ENCODE data around the gene ATP13A5.

Gene ATP13A5, protein sequence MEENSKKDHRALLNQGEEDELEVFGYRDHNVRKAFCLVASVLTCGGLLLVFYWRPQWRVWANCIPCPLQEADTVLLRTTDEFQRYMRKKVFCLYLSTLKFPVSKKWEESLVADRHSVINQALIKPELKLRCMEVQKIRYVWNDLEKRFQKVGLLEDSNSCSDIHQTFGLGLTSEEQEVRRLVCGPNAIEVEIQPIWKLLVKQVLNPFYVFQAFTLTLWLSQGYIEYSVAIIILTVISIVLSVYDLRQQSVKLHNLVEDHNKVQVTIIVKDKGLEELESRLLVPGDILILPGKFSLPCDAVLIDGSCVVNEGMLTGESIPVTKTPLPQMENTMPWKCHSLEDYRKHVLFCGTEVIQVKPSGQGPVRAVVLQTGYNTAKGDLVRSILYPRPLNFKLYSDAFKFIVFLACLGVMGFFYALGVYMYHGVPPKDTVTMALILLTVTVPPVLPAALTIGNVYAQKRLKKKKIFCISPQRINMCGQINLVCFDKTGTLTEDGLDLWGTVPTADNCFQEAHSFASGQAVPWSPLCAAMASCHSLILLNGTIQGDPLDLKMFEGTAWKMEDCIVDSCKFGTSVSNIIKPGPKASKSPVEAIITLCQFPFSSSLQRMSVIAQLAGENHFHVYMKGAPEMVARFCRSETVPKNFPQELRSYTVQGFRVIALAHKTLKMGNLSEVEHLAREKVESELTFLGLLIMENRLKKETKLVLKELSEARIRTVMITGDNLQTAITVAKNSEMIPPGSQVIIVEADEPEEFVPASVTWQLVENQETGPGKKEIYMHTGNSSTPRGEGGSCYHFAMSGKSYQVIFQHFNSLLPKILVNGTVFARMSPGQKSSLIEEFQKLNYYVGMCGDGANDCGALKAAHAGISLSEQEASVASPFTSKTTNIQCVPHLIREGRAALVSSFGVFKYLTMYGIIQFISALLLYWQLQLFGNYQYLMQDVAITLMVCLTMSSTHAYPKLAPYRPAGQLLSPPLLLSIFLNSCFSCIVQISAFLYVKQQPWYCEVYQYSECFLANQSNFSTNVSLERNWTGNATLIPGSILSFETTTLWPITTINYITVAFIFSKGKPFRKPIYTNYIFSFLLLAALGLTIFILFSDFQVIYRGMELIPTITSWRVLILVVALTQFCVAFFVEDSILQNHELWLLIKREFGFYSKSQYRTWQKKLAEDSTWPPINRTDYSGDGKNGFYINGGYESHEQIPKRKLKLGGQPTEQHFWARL

DNA sequence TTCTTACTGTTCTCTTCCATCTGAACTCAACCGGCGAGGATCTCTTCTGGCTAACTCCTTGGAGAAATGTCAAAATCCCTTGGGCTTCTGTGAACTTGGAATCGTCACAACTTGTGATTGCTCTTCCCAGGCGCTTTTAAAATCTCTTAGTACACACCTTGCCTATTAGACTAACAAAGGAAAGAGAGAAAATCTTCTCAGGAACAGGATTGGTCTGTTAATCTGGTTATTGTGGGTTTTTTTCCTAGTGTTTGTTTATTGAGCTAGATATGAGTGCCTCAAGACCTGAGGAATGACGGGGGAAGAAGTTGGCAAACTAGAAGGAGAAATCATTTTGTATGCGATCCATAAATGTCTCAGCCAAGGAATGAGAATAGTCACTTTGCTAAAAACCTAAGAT is at the start of gene ATP13A5:
Gene ATP13A5 (minus strand): TSS at position 48 of the 400 bp plus-strand sequence. CDS start 28 bp downstream, at position 20.
- no peak for DNase-seq (ENCODE audit: low read depth, low spot score)

DNA sequence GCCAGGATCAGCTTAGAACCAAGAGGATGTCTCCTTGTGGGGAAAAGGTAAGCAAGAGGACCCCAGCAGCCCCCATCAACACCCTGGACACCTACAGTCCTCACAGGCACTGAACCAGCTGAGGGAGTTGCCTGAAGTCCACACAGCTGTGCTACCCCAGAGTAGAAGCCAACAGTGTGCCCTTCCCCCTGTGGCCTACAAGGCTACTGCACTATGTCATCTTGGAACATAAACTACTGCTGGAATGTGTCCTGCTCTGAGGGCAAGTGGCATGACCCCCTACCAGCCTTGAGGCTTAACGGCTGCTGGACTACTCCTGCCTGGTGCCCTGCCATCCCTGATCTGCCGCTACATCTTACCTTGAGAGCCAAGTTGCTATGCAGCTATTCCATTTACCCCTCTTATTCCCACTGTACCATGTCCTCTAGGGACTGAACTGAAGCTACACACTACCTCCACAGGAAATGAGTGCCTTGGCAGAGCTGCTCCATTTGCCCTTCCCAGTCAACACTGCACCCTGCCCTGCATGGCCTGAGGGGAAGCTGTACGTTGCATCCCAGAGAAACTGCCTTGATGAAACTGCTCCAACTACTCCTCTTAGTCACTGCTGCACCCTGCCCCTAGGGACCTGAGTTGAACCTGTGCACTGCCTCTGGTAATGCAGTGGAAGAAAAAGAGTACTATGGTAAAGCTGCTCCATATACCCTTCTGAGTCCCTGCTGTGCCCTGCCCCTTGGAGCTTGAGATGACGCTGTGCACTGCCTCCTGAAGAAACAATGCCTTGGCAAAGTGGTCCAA is 40.2 kb upstream of the ATP13A5 start:
- DNase-seq (ENCODE audit: low read depth, low spot score), result no peak

DNA sequence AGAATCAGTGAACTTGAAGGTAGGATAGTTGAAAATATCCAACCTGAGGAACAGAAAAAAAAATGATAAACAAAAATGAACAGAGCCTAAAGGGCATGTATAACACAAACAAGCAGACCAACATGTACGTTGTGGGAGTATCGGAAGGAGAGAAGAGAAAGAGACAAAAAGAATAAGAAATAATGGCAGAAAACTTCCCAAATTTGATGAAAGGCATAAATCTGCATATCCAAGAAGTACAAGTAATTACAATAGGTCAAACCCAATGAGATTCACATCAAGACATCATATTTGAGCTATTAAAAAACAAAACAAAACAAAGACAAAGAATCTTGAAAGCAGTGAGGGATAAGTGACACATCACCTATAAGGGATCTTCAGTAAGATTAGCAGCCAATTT is 38.1 kb upstream of the ATP13A5 start:
- DNase-seq (ENCODE audit: low read depth, low spot score), result no peak

DNA sequence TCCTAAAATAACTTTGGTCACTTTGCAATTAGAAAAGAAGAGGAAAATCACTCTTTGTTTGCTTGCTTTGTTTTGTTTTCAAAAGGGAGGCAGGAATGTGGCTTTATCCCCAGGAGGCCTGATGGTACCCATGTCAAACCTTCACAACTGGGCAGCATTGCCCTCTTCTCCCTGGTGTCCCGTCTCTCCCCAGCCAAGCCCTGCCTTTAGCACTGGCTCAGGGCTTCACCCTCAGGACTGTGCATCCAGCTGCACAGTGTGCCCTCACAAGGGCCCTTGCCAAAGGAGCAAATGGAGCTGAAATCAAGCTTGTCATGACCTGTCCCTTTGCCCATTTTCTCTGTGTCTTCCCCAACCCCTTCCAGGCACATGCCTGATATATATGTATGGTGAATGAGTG is 29.1 kb upstream of the ATP13A5 start:
- no peak for DNase-seq (ENCODE audit: low read depth, low spot score)

DNA sequence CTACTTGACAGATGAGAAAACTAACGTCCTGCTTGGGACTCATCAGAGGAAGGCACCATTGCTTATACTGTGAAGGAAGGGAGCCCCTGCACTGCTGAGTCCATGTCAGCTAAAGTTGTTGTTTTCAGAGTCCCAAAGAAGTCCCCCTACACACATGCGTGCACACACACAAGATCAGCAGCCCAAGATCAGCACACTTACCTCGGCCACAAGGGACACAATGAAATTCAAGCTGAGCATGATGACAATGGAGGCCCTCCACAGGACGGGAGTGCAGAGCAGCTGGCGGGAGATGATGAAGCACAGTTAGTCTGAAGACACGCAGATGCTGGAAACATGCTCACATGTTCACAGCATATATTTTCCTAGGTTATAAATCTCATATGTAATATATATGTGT is 28.6 kb upstream of the ATP13A5 start:
- DNase-seq (ENCODE audit: low read depth, low spot score), result no peak

DNA sequence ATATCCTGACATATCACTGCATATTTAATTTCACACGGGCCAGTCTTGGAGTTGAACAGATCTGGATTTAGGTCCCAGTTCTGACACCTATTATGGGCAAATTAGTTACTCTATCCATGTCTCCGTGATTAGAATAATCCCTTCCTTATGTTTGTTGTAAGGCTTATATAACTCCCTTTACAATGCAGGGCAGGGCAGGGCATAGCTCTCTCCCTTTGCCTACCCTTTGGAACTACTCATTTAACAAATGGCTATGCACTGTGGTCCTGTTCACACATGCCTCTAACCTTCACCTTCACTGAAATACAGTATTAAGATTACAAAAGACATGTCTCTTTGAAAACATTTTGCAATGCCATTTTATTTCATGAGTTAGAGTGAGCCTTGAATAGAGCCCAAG is 24.8 kb upstream of the ATP13A5 start:
- DNase-seq (ENCODE audit: low read depth, low spot score), result no peak

DNA sequence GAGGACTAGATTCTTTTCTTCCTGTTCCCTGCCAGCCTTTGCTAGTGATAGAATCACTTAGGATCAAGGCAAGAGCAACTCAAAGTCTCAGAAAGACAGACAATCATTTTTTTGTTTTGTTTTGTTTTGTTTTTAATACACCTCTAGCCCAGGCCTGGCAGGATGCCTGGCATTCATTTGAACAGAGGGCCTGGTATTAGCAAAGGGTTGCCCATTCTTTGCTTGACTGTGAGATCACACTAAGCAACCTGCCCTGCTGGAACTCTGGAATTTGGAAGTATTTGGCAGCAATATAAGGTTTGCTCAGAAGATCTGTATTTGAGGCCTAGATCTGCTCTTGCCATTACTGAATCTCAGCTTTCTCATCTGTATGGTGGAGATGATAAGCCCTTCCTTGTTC is 21.8 kb upstream of the ATP13A5 start:
- DNase-seq (ENCODE audit: low read depth, low spot score), result no peak

DNA sequence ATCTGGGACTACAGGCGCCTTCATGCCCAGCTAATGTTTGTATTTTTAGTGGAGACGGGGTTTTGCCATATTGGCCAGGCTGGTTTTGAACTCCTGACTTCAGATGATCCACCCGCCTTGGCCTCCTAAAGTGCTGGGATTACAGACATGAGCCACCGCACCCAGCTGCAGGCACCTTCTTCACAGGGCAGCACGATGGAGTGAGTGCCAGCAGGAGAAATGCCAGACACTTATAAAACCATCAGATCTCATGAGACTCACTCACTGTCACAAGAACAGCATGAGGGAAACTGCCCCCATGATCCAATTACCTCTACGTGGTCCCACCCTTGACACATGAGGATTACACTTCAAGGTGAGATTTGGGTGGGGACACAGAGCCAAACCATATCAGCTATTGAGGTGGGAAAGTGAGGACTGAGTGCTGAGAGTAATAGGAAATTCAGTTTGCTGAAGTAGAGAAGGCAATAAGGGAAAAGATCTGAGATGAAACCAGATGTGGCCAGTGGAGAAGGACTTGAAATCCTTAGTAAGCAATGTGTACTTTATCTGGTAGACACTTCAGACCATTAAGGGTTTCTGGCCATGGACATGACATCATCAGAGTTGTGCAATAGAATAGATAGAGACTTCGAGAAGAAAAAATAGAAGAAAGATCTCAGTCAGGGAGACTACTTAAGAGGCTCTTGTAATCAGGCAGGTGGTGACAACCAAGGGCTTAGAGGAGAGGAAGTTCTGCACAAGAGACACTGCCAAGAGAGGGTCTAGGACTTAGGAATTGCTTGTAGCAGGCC is 18.1 kb upstream of the ATP13A5 start:
- DNase-seq (ENCODE audit: low read depth, low spot score), result no peak

DNA sequence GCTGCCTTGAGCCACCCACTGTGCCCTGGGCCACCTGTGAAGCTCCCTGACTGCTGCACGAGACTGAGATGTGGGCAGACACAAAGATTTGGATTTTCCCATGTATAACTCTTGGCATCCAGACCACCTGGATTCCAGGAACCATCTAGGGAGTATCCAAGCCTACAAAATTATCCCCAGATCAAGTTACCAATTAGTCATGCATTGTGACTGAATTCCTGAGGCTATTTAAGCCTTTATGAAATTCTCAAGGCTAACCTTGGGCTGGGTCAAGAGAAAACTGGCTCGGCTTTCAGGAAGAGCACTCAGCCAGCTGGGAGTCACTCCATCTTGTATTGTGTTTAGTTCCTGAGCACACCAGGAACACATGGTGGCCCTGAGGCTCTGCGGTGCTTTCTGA is 13.3 kb upstream of the ATP13A5 start:
- no peak for DNase-seq (ENCODE audit: low read depth, low spot score)

DNA sequence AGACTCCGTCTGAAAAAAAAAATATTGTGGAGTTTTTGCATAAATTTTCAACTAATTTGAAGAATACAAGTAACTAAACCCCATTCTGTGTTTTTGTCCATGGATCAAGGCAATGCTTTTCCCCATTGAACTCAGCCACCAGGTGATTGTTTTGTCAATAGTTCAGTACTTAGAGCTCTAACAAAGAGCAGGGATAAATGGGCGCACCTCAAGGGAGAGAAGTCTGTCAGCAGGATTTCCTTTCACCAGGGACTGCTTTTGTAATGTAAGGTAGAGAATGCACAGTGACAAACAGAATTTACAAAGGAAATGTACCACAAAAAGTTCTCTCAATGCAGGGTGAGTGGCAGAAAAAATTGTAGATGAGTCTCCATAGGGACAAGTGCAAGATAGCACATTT is 10.8 kb upstream of the ATP13A5 start:
- no peak for DNase-seq (ENCODE audit: low read depth, low spot score)

DNA sequence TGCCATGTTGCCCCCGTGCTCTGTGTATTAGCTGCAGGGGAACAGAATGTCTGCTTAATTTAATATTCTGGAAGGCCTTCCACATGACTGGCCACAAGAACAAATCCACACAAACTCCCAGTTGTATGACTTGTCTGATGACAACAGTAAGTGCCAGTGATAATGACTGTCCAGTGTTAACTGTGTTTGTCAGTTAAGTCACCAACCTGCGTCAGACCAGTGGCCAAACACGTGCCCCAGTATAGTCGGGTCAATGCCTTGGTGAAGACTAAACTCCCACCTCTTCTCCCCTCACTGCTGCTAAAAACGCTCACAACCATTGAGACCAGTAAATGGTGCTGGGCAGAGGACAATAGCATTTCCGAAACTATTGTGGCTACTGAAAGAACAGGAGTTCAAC is 9.8 kb upstream of the ATP13A5 start:
- no peak for DNase-seq (ENCODE audit: low read depth, low spot score)

DNA sequence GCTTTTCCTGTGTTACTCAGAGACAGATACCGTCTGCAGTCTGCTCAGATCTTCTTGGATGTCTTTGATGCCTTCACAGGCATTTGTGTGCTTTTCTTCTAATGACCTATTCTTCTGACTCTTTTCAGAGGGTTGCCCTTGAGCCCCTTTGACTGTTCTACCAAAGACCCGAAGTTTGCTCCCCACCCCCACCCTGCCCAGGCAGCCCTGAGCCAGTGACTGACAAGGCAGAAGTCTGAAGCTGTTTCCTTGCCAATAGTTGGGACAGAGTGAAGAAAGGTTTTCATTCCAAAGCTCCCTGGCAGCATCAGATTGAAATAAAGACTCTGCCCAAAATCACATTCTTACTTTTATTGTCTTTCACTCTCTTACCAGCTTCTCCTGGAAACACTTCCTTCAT is 9.0 kb upstream of the ATP13A5 start:
- DNase-seq (ENCODE audit: low read depth, low spot score), result no peak

DNA sequence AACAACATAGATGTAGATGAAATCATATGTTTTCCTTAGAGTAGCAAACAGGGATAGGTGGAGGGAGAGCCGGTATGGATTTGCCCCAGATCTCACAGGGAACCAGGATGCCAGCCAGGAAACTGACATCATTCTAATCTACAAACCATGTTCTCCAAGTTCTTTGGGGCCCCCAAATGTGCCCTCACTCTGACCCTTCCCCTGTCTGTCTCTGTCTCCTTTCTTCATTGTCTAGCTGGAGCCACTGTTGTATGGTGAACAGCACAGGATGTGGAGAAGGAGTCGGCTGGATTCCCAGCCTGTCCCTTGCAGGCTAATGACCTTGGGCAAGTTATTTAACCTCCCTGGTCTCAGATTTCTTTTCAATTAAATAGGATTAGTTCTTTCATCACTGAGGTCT is 962 bp downstream of the ATP13A5 start:
- DNase-seq (ENCODE audit: low read depth, low spot score), result no peak

DNA sequence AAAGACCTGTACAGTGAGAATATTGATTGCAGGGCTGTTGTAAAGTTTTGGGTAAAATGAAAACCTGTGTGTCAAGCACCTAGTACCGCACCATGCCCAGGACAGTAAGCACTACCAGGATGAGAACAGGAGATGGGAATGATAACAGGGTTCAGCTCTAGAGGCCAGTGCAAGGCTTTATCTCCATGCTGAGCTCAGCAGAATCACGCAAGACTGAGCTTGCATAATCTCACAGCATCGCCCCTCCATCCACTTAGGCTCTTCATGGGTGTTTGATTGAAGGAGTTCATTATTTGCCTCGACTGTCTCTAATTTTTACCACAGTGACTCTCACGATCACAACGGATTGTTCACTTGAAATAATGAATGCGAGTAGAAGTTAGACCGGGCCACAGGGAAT is 2.9 kb downstream of the ATP13A5 start:
- DNase-seq (ENCODE audit: low read depth, low spot score), result no peak

DNA sequence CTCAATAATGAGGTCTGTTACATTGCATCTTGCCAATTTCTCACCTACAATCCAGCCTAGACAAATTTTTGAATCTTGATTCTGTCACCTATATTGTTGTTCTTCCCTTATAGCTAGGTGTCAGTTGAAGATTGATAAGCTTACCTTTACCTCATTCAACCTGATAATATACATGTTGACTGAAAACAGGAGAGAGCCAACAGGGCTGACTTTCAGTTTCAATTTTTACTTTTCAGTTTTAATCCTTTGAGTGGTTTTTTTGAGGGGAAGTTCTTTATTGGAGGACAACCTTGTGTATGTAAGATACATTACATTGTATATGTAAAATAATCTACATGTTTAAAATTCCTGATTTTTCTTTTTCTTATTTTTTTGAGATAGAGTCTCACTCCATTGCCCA is 5.8 kb downstream of the ATP13A5 start:
- DNase-seq (ENCODE audit: low read depth, low spot score), result no peak

DNA sequence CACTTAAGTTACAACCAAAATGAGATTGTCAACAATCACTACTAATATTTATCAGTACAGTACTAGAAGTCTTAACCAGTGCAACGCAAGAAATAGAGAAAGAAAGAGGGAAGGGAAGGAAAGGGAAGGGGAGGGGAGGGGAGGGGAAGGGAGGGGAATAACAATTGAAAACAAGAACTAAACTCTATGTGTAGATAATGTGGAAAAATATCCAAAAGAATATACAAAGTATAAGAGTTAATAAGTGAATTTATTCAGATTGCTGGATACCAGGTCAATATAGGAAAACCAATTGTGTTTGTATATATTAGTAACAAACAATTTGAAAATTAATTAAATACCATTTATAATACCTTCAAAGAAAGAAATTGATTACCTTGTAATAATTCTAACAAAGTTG is 10.7 kb downstream of the ATP13A5 start:
- no peak for DNase-seq (ENCODE audit: low read depth, low spot score)

DNA sequence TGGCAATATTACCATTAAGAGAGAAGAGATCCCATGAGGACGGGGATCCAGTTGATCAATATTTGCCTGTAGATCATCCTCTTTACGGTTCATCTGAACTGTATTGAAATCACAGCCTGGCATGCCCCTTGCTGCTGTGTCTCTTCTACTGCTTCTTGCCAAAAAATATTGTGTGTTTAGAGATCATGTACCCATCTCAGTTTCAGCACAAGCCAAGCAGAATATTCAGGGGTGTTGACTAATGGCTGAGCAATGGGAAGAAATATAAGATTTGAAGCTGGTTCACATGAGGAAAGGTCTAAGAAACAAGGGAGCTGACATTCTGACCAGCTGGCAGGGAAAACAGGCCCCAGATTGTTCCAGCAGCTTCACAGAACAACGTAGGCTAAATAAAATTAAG is 21.3 kb downstream of the ATP13A5 start:
- DNase-seq (ENCODE audit: low read depth, low spot score), result no peak

DNA sequence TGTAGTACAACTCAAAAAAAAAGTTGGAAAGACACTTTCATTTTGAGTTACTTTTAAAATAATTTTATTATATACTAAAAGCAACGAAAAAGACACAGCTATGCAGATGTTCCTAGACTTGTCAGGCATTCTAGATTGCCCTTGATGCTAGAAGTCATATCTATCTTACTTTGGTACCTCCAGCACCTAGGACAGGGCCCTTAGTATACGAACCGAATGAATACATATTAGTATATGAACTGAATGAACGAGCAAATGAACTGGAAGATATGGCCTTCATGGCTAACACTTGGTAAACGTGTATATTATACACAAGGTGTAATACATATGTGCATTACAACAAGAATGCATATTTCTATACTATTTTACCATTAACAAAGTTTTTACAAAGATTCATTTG is 24.1 kb downstream of the ATP13A5 start:
- DNase-seq (ENCODE audit: low read depth, low spot score), result no peak

DNA sequence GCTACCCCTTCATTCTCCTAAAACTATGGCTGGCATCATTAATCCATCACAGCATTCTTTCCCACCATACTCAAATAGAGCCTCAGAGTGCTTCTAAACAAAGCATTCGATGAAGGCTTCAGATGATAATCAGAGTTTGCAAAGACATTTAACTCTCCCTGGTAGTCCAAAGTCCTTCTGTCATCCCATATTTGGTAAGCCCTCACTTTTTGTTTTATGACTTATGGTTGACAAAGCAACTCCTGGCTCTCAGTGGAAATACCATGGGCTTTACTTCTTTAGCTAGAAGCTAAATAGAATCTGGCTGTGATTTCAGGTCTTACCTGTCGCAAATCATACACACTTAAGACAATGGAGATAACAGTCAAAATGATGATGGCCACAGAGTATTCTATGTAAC is 27.8 kb downstream of the ATP13A5 start:
- DNase-seq (ENCODE audit: low read depth, low spot score), result no peak

DNA sequence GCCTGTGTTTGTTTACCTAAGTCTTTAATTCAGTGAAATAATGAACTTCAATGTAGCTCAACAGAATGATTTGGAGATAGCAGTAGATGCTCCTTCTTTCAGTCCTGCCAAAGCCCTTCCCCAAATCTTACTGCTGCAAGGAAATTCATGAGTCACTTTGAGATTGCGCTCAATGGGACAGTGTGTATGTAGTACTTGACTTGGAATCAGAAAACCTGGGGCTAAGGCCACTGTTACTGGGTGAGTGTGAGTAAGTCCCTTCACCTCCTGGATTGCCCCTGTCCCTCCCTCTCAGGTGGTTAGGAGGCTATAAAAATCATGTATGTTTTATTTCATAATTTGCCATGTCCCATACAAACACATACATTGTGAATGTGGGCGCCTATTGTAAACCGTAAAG is 29.9 kb downstream of the ATP13A5 start:
- no peak for DNase-seq (ENCODE audit: low read depth, low spot score)

Data from smooth muscle cell of the brain vasculature (primary cell).